Measurements from ENCODE around the gene KRT9.
"Not testable (repeated sequence)": the region's sequence is repeated elsewhere in the genome, so short reads cannot be mapped to it uniquely, and the experiment has no call there.

The KRT9 gene

GRCh38 chr17:41616486-41616885, 44.6 kb upstream of the KRT9 start:
- not testable (repeated sequence) for H3K9me3 ChIP-seq (ENCODE audit: control insufficient read depth in 1 of 2, low read length in 2 of 2); H3K27ac ChIP-seq (ENCODE audit: low read depth, low read length); H3K27me3 ChIP-seq (ENCODE audit: control insufficient read depth in 1 of 2, insufficient read depth in 2 of 2, low read length in 2 of 2); H3K36me3 ChIP-seq (ENCODE audit: control insufficient read depth in 1 of 2, insufficient read depth in 2 of 2, low read length in 2 of 2); H3K4me3 ChIP-seq (ENCODE audit: low read depth in 1 of 2, low read length in 2 of 2); H3K9ac ChIP-seq (ENCODE audit: low read depth in 1 of 2, low read length in 2 of 2); H3K4me1 ChIP-seq (ENCODE audit: control insufficient read depth in 1 of 2, insufficient read depth in 2 of 2, low read length in 2 of 2)

- Histone ChIP-seq H3K36me3 (ENCODE audit: control insufficient read depth in 1 of 2, insufficient read depth in 2 of 2, low read length in 2 of 2) (no peaks in the 10 kb centered on the region), H3K4me1 (ENCODE audit: control insufficient read depth in 1 of 2, insufficient read depth in 2 of 2, low read length in 2 of 2) (no peaks in the 10 kb centered on the region), H3K27ac (ENCODE audit: low read depth, low read length) (no peak overlapping the region), H3K4me3 (ENCODE audit: low read depth in 1 of 2, low read length in 2 of 2) (no peak overlapping the region), H3K9me3 (ENCODE audit: control insufficient read depth in 1 of 2, low read length in 2 of 2) (no peaks in the 10 kb centered on the region), H3K27me3 (ENCODE audit: control insufficient read depth in 1 of 2, insufficient read depth in 2 of 2, low read length in 2 of 2) (peaks cover 0 to 3% of the 10 kb centered on the region in 2 donors), H3K9ac (ENCODE audit: low read depth in 1 of 2, low read length in 2 of 2) (no peak overlapping the region)
These were observed 43.6 kb upstream of the KRT9 start for GRCh38 chr17:41615454-41615853.

GRCh38 chr17:41614767-41615166, 42.9 kb upstream of the KRT9 start:
- H3K27me3 ChIP-seq (ENCODE audit: control insufficient read depth in 1 of 2, insufficient read depth in 2 of 2, low read length in 2 of 2); H3K9me3 ChIP-seq (ENCODE audit: control insufficient read depth in 1 of 2, low read length in 2 of 2); H3K4me1 ChIP-seq (ENCODE audit: control insufficient read depth in 1 of 2, insufficient read depth in 2 of 2, low read length in 2 of 2); H3K36me3 ChIP-seq (ENCODE audit: control insufficient read depth in 1 of 2, insufficient read depth in 2 of 2, low read length in 2 of 2); H3K4me3 ChIP-seq (ENCODE audit: low read depth in 1 of 2, low read length in 2 of 2); H3K27ac ChIP-seq (ENCODE audit: low read depth, low read length); H3K9ac ChIP-seq (ENCODE audit: low read depth in 1 of 2, low read length in 2 of 2): not testable (repeated sequence)

GRCh38 chr17:41614098-41614497, 42.2 kb upstream of the KRT9 start:
- Histone ChIP-seq H3K27me3 (ENCODE audit: control insufficient read depth in 1 of 2, insufficient read depth in 2 of 2, low read length in 2 of 2) (peaks cover 0 to 3% of the 10 kb centered on the region in 2 donors), H3K36me3 (ENCODE audit: control insufficient read depth in 1 of 2, insufficient read depth in 2 of 2, low read length in 2 of 2) (no peaks in the 10 kb centered on the region), H3K9me3 (ENCODE audit: control insufficient read depth in 1 of 2, low read length in 2 of 2) (no peaks in the 10 kb centered on the region), H3K9ac (ENCODE audit: low read depth in 1 of 2, low read length in 2 of 2) (no peak overlapping the region), H3K4me3 (ENCODE audit: low read depth in 1 of 2, low read length in 2 of 2) (no peak overlapping the region), H3K27ac (ENCODE audit: low read depth, low read length) (no peak overlapping the region), H3K4me1 (ENCODE audit: control insufficient read depth in 1 of 2, insufficient read depth in 2 of 2, low read length in 2 of 2) (no peaks in the 10 kb centered on the region)

GRCh38 chr17:41613277-41614082, 41.6 kb upstream of the KRT9 start:
- Histone ChIP-seq H3K27me3 (ENCODE audit: control insufficient read depth in 1 of 2, insufficient read depth in 2 of 2, low read length in 2 of 2) (peaks cover 0 to 3% of the 10 kb centered on the region in 2 donors), H3K4me1 (ENCODE audit: control insufficient read depth in 1 of 2, insufficient read depth in 2 of 2, low read length in 2 of 2) (no peaks in the 10 kb centered on the region), H3K9ac (ENCODE audit: low read depth in 1 of 2, low read length in 2 of 2) (no peak overlapping the region), H3K9me3 (ENCODE audit: control insufficient read depth in 1 of 2, low read length in 2 of 2) (no peaks in the 10 kb centered on the region), H3K4me3 (ENCODE audit: low read depth in 1 of 2, low read length in 2 of 2) (no peak overlapping the region), H3K36me3 (ENCODE audit: control insufficient read depth in 1 of 2, insufficient read depth in 2 of 2, low read length in 2 of 2) (no peaks in the 10 kb centered on the region), H3K27ac (ENCODE audit: low read depth, low read length) (no peak overlapping the region)

GRCh38 chr17:41612376-41613160, 40.7 kb upstream of the KRT9 start, which contains the start of gene KRT16:
Gene KRT16 (minus strand): TSS chr17:41612767. CDS start chr17:41612688, 79 bp downstream.
- not testable (repeated sequence) for H3K27ac ChIP-seq (ENCODE audit: low read depth, low read length); H3K27me3 ChIP-seq (ENCODE audit: control insufficient read depth in 1 of 2, insufficient read depth in 2 of 2, low read length in 2 of 2); H3K4me3 ChIP-seq (ENCODE audit: low read depth in 1 of 2, low read length in 2 of 2); H3K36me3 ChIP-seq (ENCODE audit: control insufficient read depth in 1 of 2, insufficient read depth in 2 of 2, low read length in 2 of 2); H3K9ac ChIP-seq (ENCODE audit: low read depth in 1 of 2, low read length in 2 of 2); H3K4me1 ChIP-seq (ENCODE audit: control insufficient read depth in 1 of 2, insufficient read depth in 2 of 2, low read length in 2 of 2); H3K9me3 ChIP-seq (ENCODE audit: control insufficient read depth in 1 of 2, low read length in 2 of 2)

GRCh38 chr17:41610965-41611640, 39.2 kb upstream of the KRT9 start:
- no peaks in the 10 kb centered on the region for H3K27me3 ChIP-seq (ENCODE audit: control insufficient read depth in 1 of 2, insufficient read depth in 2 of 2, low read length in 2 of 2)

GRCh38 chr17:41610061-41610517, 38.2 kb upstream of the KRT9 start:
- not testable (repeated sequence) for H3K4me1 ChIP-seq (ENCODE audit: control insufficient read depth in 1 of 2, insufficient read depth in 2 of 2, low read length in 2 of 2); H3K9ac ChIP-seq (ENCODE audit: low read depth in 1 of 2, low read length in 2 of 2); H3K4me3 ChIP-seq (ENCODE audit: low read depth in 1 of 2, low read length in 2 of 2); H3K27me3 ChIP-seq (ENCODE audit: control insufficient read depth in 1 of 2, insufficient read depth in 2 of 2, low read length in 2 of 2); H3K27ac ChIP-seq (ENCODE audit: low read depth, low read length); H3K36me3 ChIP-seq (ENCODE audit: control insufficient read depth in 1 of 2, insufficient read depth in 2 of 2, low read length in 2 of 2); H3K9me3 ChIP-seq (ENCODE audit: control insufficient read depth in 1 of 2, low read length in 2 of 2)

More at GRCh38 chr17:41610965-41611640, 39.2 kb upstream of the KRT9 start:
- Histone ChIP-seq H3K9me3 (ENCODE audit: control insufficient read depth in 1 of 2, low read length in 2 of 2) (peaks cover 5 to 9% of the 10 kb centered on the region in 2 donors), H3K4me3 (ENCODE audit: low read depth in 1 of 2, low read length in 2 of 2) (no peak overlapping the region), H3K9ac (ENCODE audit: low read depth in 1 of 2, low read length in 2 of 2) (no peak overlapping the region), H3K27ac (ENCODE audit: low read depth, low read length) (no peak overlapping the region), H3K4me1 (ENCODE audit: control insufficient read depth in 1 of 2, insufficient read depth in 2 of 2, low read length in 2 of 2) (no peaks in the 10 kb centered on the region), H3K36me3 (ENCODE audit: control insufficient read depth in 1 of 2, insufficient read depth in 2 of 2, low read length in 2 of 2) (no peaks in the 10 kb centered on the region)

- not testable (repeated sequence) for H3K4me3 ChIP-seq (ENCODE audit: low read depth in 1 of 2, low read length in 2 of 2); H3K27me3 ChIP-seq (ENCODE audit: control insufficient read depth in 1 of 2, insufficient read depth in 2 of 2, low read length in 2 of 2); H3K4me1 ChIP-seq (ENCODE audit: control insufficient read depth in 1 of 2, insufficient read depth in 2 of 2, low read length in 2 of 2); H3K27ac ChIP-seq (ENCODE audit: low read depth, low read length); H3K36me3 ChIP-seq (ENCODE audit: control insufficient read depth in 1 of 2, insufficient read depth in 2 of 2, low read length in 2 of 2); H3K9ac ChIP-seq (ENCODE audit: low read depth in 1 of 2, low read length in 2 of 2); H3K9me3 ChIP-seq (ENCODE audit: control insufficient read depth in 1 of 2, low read length in 2 of 2)
These were observed 35.1 kb upstream of the KRT9 start for GRCh38 chr17:41606930-41607329.

GRCh38 chr17:41602524-41602923, 30.7 kb upstream of the KRT9 start:
- no peaks in the 10 kb centered on the region for H3K36me3 ChIP-seq (ENCODE audit: control insufficient read depth in 1 of 2, insufficient read depth in 2 of 2, low read length in 2 of 2)
- no peak overlapping the region for H3K4me3 ChIP-seq (ENCODE audit: low read depth in 1 of 2, low read length in 2 of 2)
- H3K4me1 ChIP-seq (ENCODE audit: control insufficient read depth in 1 of 2, insufficient read depth in 2 of 2, low read length in 2 of 2): no peaks in the 10 kb centered on the region

More at GRCh38 chr17:41602524-41602923, 30.7 kb upstream of the KRT9 start:
- H3K27ac ChIP-seq (ENCODE audit: low read depth, low read length): no peak overlapping the region
- H3K9ac ChIP-seq (ENCODE audit: low read depth in 1 of 2, low read length in 2 of 2): no peak overlapping the region
- peaks cover 0 to 2% of the 10 kb centered on the region in 2 donors for H3K27me3 ChIP-seq (ENCODE audit: control insufficient read depth in 1 of 2, insufficient read depth in 2 of 2, low read length in 2 of 2)
- peaks cover 5 to 9% of the 10 kb centered on the region in 2 donors for H3K9me3 ChIP-seq (ENCODE audit: control insufficient read depth in 1 of 2, low read length in 2 of 2)
